ENCODE measurements around the gene OS9. TPM values are rescaled to one million over a fixed set of nuclear protein-coding genes. Genes with fewer than 3 reads are reported as not detected.
"Not testable (repeated sequence)": the region's sequence is repeated elsewhere in the genome, so short reads cannot be mapped to it uniquely, and the experiment has no call there.

Gene OS9
- total RNA-seq, 2 experiments from 2014 or later: 82.6 to 112 TPM

GRCh38 chr12:57719777-57720605 lies 26.1 kb downstream of the OS9 start:
- Histone ChIP-seq H4K20me1 (ENCODE audit: insufficient read depth, low read length) (no peaks in the 10 kb centered on the region), H3K9me2 (ENCODE audit: insufficient read depth, low read length) (no peaks in the 10 kb centered on the region), H3K27ac (ENCODE audit: low read depth, low read length, poor library complexity, severe bottlenecking) (no peak overlapping the region), H3K36me3 (ENCODE audit: insufficient read depth, low read length) (peaks cover 55% of the 10 kb centered on the region), H3K79me2 (ENCODE audit: insufficient read depth, low read depth, low read length) (no peaks in the 10 kb centered on the region), H3K4me1 (ENCODE audit: insufficient read depth, low read length, poor library complexity, severe bottlenecking) (peaks cover 20% of the 10 kb centered on the region), H3K4me2 (ENCODE audit: low read length) (no peak overlapping the region), H2AFZ (ENCODE audit: low read length) (no peak overlapping the region), H3K9me3 (ENCODE audit: low read length) (no peaks in the 10 kb centered on the region), H3K4me3 (ENCODE audit: low read depth, low read length, poor library complexity, severe bottlenecking) (no peak overlapping the region)
- intact Hi-C loops (cut with micrococcal nuclease; ENCODE audit: unreplicated experiment): no loop called here
- no peak for TF ChIP-seq EZH2phosphoT487 (IDR thresholded peaks at IDR 0.05; ENCODE audit: borderline replicate concordance, low read depth, low read length)
- no peak for TF ChIP-seq CTCF (conservative IDR thresholded peaks at IDR 0.05; ENCODE audit: low read length)
- ChIA-PET POLR2A (interaction anchor here (0.6 to 1.0 kb wide), 2 partner anchors 10 to 183 kb away, joined by 3 to 4 read pairs; no protein-coding TSS in a partner anchor), CTCF (ENCODE audit: unreplicated experiment) (no interaction called here)
- BruUV-seq (replicated peaks): no TSS peak
- no peak for DNase-seq (ENCODE audit: low spot score)

- POLR2A ChIA-PET: no interaction called here
- TF ChIP-seq CTCF (conservative IDR thresholded peaks at IDR 0.05; ENCODE audit: low read length) (0 out of 2 replicates have a peak, but pooled peaks have one; percentile 12), EZH2phosphoT487 (IDR thresholded peaks at IDR 0.05; ENCODE audit: borderline replicate concordance, low read depth, low read length) (no peak)
These were observed 27.0 kb downstream of the OS9 start for GRCh38 chr12:57720606-57721595.

GRCh38 chr12:57721846-57722608 lies 28.1 kb downstream of the OS9 start:
- H3K9me3 ChIP-seq (ENCODE audit: low read length); DNase-seq (ENCODE audit: low spot score); H4K20me1 ChIP-seq (ENCODE audit: insufficient read depth, low read length); H3K27ac ChIP-seq (ENCODE audit: low read depth, low read length, poor library complexity, severe bottlenecking); H3K9me2 ChIP-seq (ENCODE audit: insufficient read depth, low read length); BruUV-seq (replicated peaks); CTCF ChIA-PET (ENCODE audit: unreplicated experiment); intact Hi-C loops (cut with micrococcal nuclease; ENCODE audit: unreplicated experiment); H3K4me2 ChIP-seq (ENCODE audit: low read length); H2AFZ ChIP-seq (ENCODE audit: low read length); H3K4me1 ChIP-seq (ENCODE audit: insufficient read depth, low read length, poor library complexity, severe bottlenecking); H3K4me3 ChIP-seq (ENCODE audit: low read depth, low read length, poor library complexity, severe bottlenecking); H3K79me2 ChIP-seq (ENCODE audit: insufficient read depth, low read depth, low read length): not testable (repeated sequence)
- H3K36me3 ChIP-seq (ENCODE audit: insufficient read depth, low read length): peaks cover 54% of the 10 kb centered on the region
- POLR2A ChIA-PET: interaction anchor here (1.2 kb wide), 1 partner anchor 28 kb away, joined by 4 read pairs; the partner anchor contains the start of gene OS9

More at GRCh38 chr12:57720606-57721595, 27.0 kb downstream of the OS9 start:
- no peak overlapping the region for H3K4me2 ChIP-seq (ENCODE audit: low read length)
- no peaks in the 10 kb centered on the region for H3K9me3 ChIP-seq (ENCODE audit: low read length)
- no peak overlapping the region for H3K4me3 ChIP-seq (ENCODE audit: low read depth, low read length, poor library complexity, severe bottlenecking)
- no peaks in the 10 kb centered on the region for H3K9me2 ChIP-seq (ENCODE audit: insufficient read depth, low read length)
- peaks cover 54% of the 10 kb centered on the region for H3K36me3 ChIP-seq (ENCODE audit: insufficient read depth, low read length)
- CTCF ChIA-PET (ENCODE audit: unreplicated experiment): no interaction called here
- DNase-seq (ENCODE audit: low spot score): no peak
- intact Hi-C loops (cut with micrococcal nuclease; ENCODE audit: unreplicated experiment): no loop called here
- no peaks in the 10 kb centered on the region for H4K20me1 ChIP-seq (ENCODE audit: insufficient read depth, low read length)
- H3K4me1 ChIP-seq (ENCODE audit: insufficient read depth, low read length, poor library complexity, severe bottlenecking): peaks cover 16% of the 10 kb centered on the region
- H3K27ac ChIP-seq (ENCODE audit: low read depth, low read length, poor library complexity, severe bottlenecking): no peak overlapping the region
- H2AFZ ChIP-seq (ENCODE audit: low read length): no peak overlapping the region
- no peaks in the 10 kb centered on the region for H3K79me2 ChIP-seq (ENCODE audit: insufficient read depth, low read depth, low read length)
- TSS peak; percentile 91 for BruUV-seq (replicated peaks)

Data from OCI-LY7 (cell line).